Ovary (tissue), 1 donor: ENCODE data around the gene AZU1.

Source experiments
- EP300 ChIP-seq: sonication (generic); formaldehyde crosslinking; IDR thresholded peaks from one replicate; pipeline ENCODE4 v1.6.1; 2017; ENCODE audit warnings: antibody characterized with exemption
- POLR2A ChIP-seq: fragments of 450-650 bp; IDR thresholded peaks from one replicate; pipeline ENCODE4 v1.6.1; 2017; ENCODE audit warnings: antibody characterized with exemption, mild to moderate bottlenecking, moderate library complexity

DNA sequence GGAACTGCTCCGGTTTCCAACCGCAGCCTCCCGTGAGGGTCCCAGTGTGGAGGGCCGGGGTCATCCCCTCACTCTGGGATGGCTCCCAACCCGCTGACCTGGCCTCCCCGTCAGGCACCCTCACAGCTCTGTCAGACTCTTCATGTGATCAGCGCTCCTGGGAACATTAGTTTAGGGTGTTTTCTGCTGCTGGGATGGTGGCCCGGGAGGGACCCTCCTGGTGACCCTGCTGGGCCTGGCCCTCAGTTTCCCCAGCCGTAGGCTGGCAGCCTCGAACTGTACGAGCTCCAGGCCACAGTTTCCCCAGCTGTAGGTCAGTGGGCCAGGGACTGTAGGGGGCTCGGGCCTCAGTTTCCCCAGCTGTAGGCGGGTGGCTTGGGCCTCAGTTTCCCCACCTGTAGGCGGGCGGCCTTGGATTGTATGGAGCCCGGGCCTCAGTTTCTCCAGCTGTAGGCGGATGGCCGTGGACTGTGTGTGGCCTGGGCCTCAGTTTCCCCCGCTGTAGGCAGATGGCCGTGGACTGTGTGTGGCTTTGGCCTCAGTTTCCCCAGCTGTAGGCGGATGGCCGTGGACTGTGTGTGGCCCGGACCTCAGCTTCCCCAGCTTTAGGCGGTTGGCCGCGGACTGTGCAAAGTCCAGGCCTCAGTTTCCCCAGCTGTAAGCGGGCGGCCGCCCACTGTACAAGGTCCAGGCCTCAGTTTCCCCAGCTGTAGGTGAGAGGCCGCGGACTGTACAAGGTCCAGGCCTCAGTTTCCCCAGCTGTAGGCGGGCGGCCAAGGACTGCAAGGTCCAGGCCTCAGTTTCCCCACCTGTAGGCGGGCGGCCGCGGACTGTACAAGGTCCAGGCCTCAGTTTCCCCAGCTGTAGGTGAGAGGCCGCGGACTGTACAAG is 31.7 kb upstream of the AZU1 start:
- TF ChIP-seq POLR2A: no peak
- TF ChIP-seq EP300: no peak
